Left lobe of liver (tissue), 2 donors: ENCODE results near the gene SULT2B1. TPM values are rescaled to one million over a fixed set of nuclear protein-coding genes. Genes with fewer than 3 reads are reported as not detected.

ENCODE experiments used
- ATAC-seq: fragments of 200-7000 bp; cut with Tn5 transposase; one replicate; pipeline ENCODE4 v1.9.1; 2020; ENCODE audit warnings: mild to moderate bottlenecking, moderate library complexity
- DNase-seq: peaks from one replicate; pipeline ENCODE4 v3.0.0-alpha.2; 2020; ENCODE audit warnings: low spot score
- total RNA-seq: library from RNA; stranded (reverse); gene quantifications from one replicate; pipeline ENCODE4 v1.2.1, GENCODE V29; 2021
- donor health status: DM: no; HTN: no; CAD: no; lungs with moderate emphysema.
- donor health status: DM: no; HTN: yes; CAD: no.

SULT2B1 gene
- total RNA-seq, 1 donor from 2014 or later: not detected

DNA sequence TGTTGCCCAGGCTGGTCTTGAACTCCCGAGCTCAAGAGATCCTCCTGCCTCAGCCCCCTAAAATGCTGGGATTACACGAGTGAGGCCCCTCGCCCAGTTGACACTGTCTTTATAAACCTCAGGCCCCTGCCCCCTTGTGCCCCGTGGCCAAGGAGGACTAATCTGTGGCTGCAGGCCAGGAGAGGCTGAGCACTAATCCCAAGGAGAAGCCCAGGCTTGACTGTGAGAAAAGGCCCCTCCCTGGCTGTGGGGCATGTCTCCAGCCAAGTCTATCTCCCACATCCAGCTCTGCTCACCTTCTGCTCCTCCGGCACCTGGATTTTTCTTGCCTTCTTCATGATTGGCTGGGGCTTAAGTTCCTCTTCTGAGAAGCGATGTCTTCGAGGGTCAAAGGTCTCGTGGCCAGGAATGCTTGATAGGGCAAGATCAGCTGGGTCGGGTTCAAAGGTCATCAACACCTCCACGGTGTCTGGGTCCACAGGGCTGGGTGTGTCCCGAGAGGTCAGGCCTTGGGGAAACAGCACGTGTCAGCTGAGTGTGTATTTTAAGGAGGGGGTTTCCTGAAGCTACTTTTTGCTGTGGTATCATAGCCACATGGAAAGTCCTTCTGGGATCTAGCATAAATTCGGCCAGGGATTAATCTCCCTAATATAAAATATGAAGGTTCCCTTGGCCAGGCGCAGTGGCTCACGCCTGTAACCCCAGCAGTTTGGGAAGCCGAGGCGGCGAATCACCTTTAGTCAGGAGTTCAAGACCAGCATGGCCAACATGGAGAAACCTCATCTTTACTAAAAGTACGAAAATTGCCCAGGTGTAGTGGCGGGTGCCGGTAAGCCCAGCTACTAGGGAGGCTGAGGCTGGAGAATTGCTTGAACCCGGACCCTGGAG is 81.4 kb downstream of the SULT2B1 start:
- no peak for DNase-seq
- no peak for ATAC-seq

DNA sequence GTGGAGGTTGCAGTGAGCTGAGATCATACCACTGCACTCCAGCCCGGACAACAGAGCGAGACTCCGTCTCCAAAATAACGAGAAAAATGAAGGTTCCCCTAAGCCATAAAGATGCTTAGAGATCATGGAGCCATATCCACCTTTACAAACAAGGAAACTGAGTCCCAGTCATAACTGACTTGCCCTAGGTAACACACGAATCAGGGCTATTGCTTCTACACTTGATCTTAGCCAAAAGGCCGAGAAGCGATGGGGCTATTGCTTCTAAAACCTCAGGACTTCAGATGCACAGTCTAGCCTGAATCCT is 82.0 kb downstream of the SULT2B1 start:
- no peak for DNase-seq
- no peak for ATAC-seq

- ATAC-seq (peak; percentile 44), DNase-seq (peak; percentile 97)
Measured at GRCh38 chr19:48634424-48635262, 82.7 kb downstream of the SULT2B1 start.

DNA sequence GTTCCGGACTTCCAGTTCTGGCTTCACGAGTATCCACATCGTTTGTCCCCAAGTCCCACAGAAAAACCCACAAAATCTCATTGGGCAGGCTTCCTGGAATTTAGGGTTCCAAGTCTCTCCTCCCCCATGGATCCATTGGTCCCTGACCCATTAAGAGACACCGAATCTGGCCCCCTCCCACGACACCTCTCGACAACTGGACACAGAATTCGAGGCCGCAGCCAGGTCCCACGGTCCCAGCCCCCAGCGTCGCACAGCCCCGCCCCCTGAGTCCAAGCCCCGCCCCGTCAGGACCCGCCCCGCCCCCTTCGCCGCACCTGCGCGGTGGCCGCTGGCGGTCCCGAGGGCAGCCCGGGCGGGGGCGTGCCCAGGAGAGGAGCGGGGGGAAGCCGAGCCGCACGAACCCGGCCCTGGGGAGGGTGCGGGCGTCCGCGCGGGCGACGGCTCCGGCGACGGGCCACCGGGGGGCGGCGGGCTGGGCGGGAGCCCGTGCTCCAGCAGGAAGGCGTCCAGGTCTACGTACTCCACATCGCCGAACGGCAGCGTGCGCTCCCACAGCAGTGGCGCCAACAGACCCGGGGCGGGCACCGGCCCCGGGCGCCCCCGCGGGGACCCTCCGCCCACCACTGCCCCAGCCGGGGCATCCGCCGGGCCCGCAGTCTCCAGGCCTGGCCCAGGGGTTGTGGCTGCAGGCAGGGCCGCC is 83.4 kb downstream of the SULT2B1 start:
- peak; percentile 84 for DNase-seq
- ATAC-seq: peak; percentile 59

DNA sequence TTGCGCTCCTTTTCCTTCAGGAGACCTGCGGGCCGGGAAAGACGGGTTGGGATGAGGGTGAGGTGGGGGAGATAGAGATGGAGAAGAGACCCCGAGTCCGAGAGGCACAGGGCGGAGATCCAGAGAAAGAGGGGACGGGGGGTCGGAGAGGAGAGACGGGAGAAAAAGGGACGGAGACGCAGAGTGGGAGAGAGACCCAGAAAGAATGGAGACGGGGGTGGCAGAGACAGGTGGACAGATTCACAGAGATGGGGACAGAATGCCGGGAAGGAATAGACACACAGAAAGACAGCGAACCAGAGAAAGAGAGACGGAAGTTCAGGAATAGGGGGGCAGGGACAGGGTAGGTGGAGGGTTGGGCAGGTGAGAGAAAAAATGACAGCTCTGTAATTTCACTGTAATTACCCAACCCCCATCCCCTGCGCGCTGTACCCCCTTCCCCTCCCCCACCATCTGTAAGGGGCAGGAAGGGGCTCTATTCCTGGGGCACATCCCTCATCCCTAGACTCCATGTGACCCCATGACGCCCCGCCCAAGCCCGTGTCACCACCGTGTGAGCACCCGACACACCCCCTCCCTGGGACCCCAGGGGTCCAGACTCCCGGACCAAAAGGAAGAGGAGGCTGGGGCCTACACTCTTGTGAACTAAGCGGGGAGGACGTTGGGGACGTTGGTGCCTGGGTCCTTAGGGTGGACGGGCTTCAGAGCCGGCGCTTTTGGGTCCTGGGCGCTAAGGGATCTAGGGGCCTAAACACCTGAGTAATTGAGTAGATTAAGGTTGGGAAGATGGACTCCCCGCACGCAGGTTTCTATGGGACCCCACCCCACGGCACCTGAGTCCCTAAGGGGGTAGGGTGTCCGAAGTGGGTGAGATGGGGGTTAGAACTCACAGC is 84.2 kb downstream of the SULT2B1 start:
- ATAC-seq (no peak), DNase-seq (peak; percentile 63)

GRCh38 chr19:48636859-48637448 is 85.0 kb downstream of the SULT2B1 start, which contains the start of gene DBP:
DBP (minus strand) TSS chr19:48637379; CDS start chr19:48636994, 385 bp downstream.
- peak; percentile 70 for DNase-seq
- ATAC-seq: peak; percentile 21

- DNase-seq: peak; percentile 99
- ATAC-seq: peak; percentile 65
Measured at GRCh38 chr19:48637449-48637947, 85.5 kb downstream of the SULT2B1 start.

DNA sequence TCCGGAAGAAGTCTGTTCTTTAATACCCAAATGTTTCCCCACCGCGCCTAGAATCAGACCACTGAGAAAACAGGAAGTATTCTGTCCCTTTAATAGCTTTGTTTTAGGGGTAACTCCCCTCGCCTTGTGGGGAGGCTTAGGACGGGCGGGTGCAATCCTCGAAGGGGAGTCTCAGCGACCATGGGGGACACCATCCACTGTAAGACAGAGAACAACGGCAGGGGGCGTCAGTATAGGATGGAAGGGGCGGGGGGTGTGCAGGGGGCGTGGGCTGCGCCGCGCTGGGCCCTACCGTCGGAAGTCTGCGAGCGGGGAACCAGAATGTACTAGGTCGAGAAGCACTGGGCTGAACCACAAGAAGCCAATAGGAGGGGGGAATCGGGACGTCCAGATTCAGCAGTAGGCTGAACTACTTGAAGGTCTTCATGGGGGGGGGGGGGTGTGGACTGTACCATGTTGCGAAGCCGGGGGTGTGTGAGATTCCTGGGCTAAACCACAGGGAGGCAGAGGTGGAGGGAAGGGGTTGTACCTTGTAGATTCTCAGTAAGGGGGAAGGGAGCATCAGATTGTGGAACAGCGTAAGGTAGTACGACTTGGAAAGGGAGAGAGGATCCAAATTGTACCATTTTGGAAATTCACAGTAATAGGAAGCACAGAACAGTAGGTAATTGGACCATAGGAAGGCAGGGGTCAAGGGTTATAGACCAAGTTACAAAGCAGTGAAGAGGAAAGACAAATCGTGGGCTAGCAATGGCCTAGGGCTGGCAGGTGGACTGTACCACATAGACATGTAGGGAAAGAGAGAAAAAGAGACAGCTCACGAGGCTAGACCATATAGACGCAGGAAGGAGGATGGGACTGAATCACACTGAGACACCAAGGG is 86.2 kb downstream of the SULT2B1 start:
- ATAC-seq (peak; percentile 48), DNase-seq (peak; percentile 86)

DNA sequence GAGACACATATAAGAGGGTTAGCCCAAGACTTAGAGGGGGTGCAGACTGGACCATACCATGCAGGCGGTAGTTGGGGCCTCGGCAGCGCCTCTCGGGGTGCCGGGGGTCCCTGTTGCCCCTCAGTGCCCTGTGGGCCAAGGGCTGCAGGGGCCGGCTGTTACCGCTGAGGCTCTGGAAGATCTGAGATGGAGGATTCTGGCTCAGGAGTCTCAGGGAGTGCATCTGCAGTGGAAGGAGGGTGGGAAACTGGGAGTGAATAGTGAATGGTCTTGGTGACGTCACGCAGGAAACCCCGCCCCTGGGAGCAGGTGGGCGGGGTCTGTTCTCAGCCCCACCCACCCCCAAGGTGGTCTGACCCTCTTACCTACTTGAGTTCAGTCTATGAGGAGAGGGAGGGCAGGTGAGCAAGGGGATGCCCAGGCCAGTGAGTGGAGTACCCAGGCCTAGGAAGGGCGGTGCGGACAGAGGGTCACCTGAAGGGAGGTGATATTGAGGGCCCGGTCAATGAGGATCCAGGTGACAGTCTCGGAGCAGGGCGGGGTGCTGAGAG is 86.9 kb downstream of the SULT2B1 start:
- ATAC-seq: no peak
- peak; percentile 57 for DNase-seq

DNA sequence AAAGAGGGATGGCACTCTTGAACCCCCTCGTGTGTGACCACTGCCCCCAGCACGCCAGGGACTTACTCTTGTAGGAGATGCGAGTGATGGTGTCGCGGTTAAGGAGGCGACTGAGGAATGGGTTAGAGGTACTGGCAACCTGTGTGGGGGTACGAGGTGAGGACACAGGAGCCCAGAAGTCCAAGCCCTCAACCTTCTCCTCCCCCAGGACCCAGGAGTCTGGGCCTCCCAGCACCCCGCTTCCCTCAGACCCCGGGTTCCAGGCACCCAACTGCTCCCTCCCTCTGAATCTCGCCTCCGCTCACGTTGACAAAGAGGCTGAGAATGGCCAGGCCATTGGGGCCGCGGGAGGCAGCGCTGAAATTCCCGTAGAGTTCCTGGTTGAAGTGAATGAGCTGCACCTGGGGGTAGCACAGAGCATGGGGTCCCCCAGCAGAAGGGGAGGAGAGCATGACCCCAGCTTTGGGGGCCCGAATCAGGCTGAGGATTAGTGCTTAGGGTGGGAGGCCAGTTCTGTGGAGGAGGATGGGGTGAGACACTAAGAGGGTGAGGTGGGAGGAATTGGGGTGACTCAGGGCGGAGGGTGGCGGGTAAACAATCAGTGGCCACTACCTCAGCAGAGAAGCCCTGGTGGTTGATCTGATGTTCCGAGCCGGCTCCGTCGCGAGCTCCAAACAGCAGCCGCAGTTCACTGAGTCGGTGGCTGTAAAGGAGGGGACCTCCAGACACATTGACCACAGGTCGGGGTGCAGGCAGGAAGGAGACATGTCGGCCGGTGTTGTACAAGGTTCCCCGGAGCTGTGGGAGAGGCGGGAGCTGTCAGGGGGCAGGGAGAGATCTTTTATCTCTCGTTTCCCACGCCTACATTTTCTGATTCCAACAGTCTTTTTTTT is 87.8 kb downstream of the SULT2B1 start:
- DNase-seq: no peak

DNA sequence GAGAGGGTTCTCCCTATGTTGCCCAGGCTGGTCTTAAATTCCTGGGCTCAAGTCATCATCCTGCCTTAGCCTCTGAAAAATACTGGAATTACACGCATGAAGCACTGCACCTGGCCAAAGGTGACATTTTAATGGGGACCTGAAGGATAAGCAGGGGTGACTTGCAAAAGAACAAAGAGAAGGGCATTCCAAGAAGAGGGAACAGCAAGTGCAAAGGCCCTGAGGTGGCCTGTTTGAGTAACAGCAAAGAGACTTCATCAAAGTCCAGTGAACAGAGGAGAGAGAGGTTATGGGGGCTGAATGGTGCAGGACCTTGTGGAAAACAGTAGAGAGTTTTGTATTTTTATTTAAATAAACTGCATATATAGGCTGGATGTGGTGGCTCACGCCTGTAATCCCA is 89.9 kb downstream of the SULT2B1 start:
- ATAC-seq (no peak), DNase-seq (no peak)

More for the DNA sequence above, 87.8 kb downstream of the SULT2B1 start:
- no peak for ATAC-seq

GRCh38 chr19:48642862-48643261 is 90.9 kb downstream of the SULT2B1 start:
- ATAC-seq (no peak), DNase-seq (no peak)

DNA sequence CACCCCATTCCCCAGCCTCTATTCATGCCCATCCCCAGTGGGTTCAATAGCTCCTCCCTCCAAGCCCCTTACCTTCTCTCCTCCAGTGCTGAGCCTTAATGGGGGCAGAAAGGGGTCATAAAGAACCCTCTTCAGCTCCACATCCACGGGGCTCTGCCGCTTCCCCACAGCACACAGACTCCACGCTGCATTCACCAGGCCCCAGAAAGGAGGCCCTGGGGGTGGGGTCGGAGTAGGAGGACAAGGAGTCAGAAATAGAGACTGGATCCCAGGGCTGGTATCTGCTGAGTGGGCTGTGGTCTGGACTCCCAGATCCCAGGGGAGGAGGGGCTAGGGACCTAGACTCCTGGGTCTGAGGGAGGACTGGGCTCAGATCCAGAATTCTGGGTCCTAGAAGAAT is 92.4 kb downstream of the SULT2B1 start:
- no peak for DNase-seq
- no peak for ATAC-seq

- DNase-seq: peak; percentile 67
- peak; percentile 82 for ATAC-seq
Measured at GRCh38 chr19:48644839-48645619, 93.1 kb downstream of the SULT2B1 start.

GRCh38 chr19:48645620-48646000 is 93.6 kb downstream of the SULT2B1 start:
- DNase-seq: no peak
- no peak for ATAC-seq

- DNase-seq: peak; percentile 79
- peak; percentile 89 for ATAC-seq
Measured at GRCh38 chr19:48646001-48646721, 94.2 kb downstream of the SULT2B1 start, which contains the start of gene CA11. CA11 (minus strand) TSS chr19:48646187; CDS start chr19:48645632, 555 bp downstream.
